A549 (cell line): ENCODE measurements around the gene PTGES3L. TPM values are rescaled to one million over a fixed set of nuclear protein-coding genes. Genes with fewer than 3 reads are reported as not detected.

ENCODE experiments used
- ATAC-seq, 2 experiments: fragments of 200-7000 bp in 1 of 2; fragments of >200 bp in 1 of 2; cut with Nextera tagmentation in 1 of 2; cut with Tn5 transposase in 1 of 2; 3 replicates each; pipeline versions ENCODE4 v1.8.0 to v1.9.1; 2018 to 2020; ENCODE audit warnings: mild to moderate bottlenecking in 1 of 2, moderate library complexity in 1 of 2
- CTCF ChIA-PET: fragments of 300-600 bp; sonication (Branson Sonifier 250); formaldehyde crosslinking; extraction: SDS; loops from one replicate; lab custom pipeline; 2021; ENCODE audit warnings: antibody characterized with exemption, inconsistent platforms; lab: Yijun Ruan, JAX
- POLR2A ChIA-PET: fragments of 350-600 bp; formaldehyde crosslinking; extraction: SDS; loops from one replicate; lab custom pipeline; 2021; ENCODE audit warnings: antibody characterized with exemption, inconsistent platforms; lab: Yijun Ruan, JAX
- DNase-seq, 2 experiments: peaks; one replicate each; pipeline versions ENCODE4 v3.0.0 to v3.0.0-alpha.2; 2011 to 2016; ENCODE audit warnings: low read depth in 1 of 2, low spot score in 1 of 2
- FAIRE-seq: peaks from 2 replicates; lab custom pipeline; 2011; peaks lifted over from hg19 to GRCh38; lab: Jason Lieb, UNC
- H3K27ac ChIP-seq, 2 experiments: fragments of >200 bp; sonication (Bioruptor Twin); formaldehyde crosslinking; 3 replicates each; pipeline ENCODE4 v1.5.1; 2016 to 2017
- H3K4me1 ChIP-seq: fragments of >200 bp; sonication (Bioruptor Twin); formaldehyde crosslinking; 3 replicates; pipeline ENCODE4 v1.6.1; 2016
- H3K4me2 ChIP-seq: fragments of >200 bp; sonication (Bioruptor Twin); formaldehyde crosslinking; 3 replicates; pipeline ENCODE4 v1.6.1; 2016
- H3K4me3 ChIP-seq: fragments of >200 bp; sonication (Bioruptor Twin); formaldehyde crosslinking; 3 replicates; pipeline ENCODE4 v1.5.1; 2016
- H3K9me3 ChIP-seq: fragments of >200 bp; sonication (Bioruptor Twin); formaldehyde crosslinking; 3 replicates; pipeline ENCODE4 v1.6.1; 2016
- ATOH8 ChIP-seq: fragments of 250-450 bp; sonication (Bioruptor Pico); IDR thresholded peaks from 2 replicates; pipeline ENCODE4 v1.5.0; 2020; ENCODE audit warnings: low read depth, mild to moderate bottlenecking, moderate library complexity
- E2F6 ChIP-seq: IDR thresholded peaks from 2 replicates; pipeline ENCODE4 v1.6.1; 2012; ENCODE audit warnings: low read depth, borderline replicate concordance
- EHF ChIP-seq: fragments of 250-450 bp; sonication (Bioruptor Pico); IDR thresholded peaks from 2 replicates; pipeline ENCODE4 v1.5.0; 2020; ENCODE audit warnings: mild to moderate bottlenecking
- EP300 ChIP-seq, 2 experiments: fragments of >200 bp; sonication (Bioruptor Twin); formaldehyde crosslinking; IDR thresholded peaks; 2 replicates in 1 of 2; 3 replicates in 1 of 2; pipeline ENCODE4 v1.6.1; 2016 to 2017
- ESRRA ChIP-seq: fragments of 150-350 bp; IDR thresholded peaks from 2 replicates; pipeline ENCODE4 v1.6.1; 2014; ENCODE audit warnings: mild to moderate bottlenecking, low read length, borderline replicate concordance
- FOXS1 ChIP-seq: fragments of 250-450 bp; sonication (Bioruptor Pico); IDR thresholded peaks from 2 replicates; pipeline ENCODE4 v1.5.0; 2020; ENCODE audit warnings: mild to moderate bottlenecking, moderate library complexity
- GATA3 ChIP-seq: IDR thresholded peaks from 2 replicates; pipeline ENCODE4 v1.6.1; 2012; ENCODE audit warnings: borderline replicate concordance
- HDAC2 ChIP-seq: fragments of 200-600 bp; sonication (generic); IDR thresholded peaks from 2 replicates; pipeline ENCODE4 v1.6.1; 2016
- HES2 ChIP-seq: fragments of >200 bp; sonication (Bioruptor Twin); formaldehyde crosslinking; IDR thresholded peaks from 2 replicates; pipeline ENCODE4 v1.6.1; 2016
- HEYL ChIP-seq: fragments of 250-450 bp; sonication (Bioruptor Pico); IDR thresholded peaks from 2 replicates; pipeline ENCODE4 v1.8.0; 2021; ENCODE audit warnings: mild to moderate bottlenecking, moderate library complexity
- HOXB13 ChIP-seq: fragments of 250-450 bp; sonication (Bioruptor Pico); IDR thresholded peaks from 2 replicates; pipeline ENCODE4 v1.5.0; 2020; ENCODE audit warnings: low read depth, mild to moderate bottlenecking, moderate library complexity
- MAFK ChIP-seq: fragments of 450-650 bp; IDR thresholded peaks from 2 replicates; pipeline ENCODE4 v1.6.1; 2014; ENCODE audit not compliant: partially characterized antibody
- MYC ChIP-seq: IDR thresholded peaks from 2 replicates; pipeline ENCODE4 v1.6.1; 2012; ENCODE audit warnings: mild to moderate bottlenecking, inconsistent platforms, low read length, improper control_type of control experiment, borderline replicate concordance
- PBX3 ChIP-seq: IDR thresholded peaks from 2 replicates; pipeline ENCODE4 v1.6.1; 2012
- RNF2 ChIP-seq: fragments of 200-600 bp; sonication (generic); IDR thresholded peaks from 2 replicates; pipeline ENCODE4 v1.6.1; 2016; ENCODE audit warnings: low read depth, mild to moderate bottlenecking, antibody characterized with exemption, moderate library complexity, borderline replicate concordance
- SMC3 ChIP-seq: fragments of >200 bp; sonication (Bioruptor Twin); formaldehyde crosslinking; IDR thresholded peaks from 3 replicates; pipeline ENCODE4 v1.6.1; 2018; ENCODE audit warnings: inconsistent platforms
- SREBF2 ChIP-seq: fragments of 450-650 bp; IDR thresholded peaks from 2 replicates; pipeline ENCODE4 v1.6.1; 2014; ENCODE audit warnings: mild to moderate bottlenecking, moderate library complexity
- ZSCAN20 ChIP-seq: fragments of 250-450 bp; sonication (Bioruptor Pico); IDR thresholded peaks from 2 replicates; pipeline ENCODE4 v1.8.0; 2022; ENCODE audit warnings: mild to moderate bottlenecking, moderate library complexity
- WGBS: methylation state at CpG from one replicate; pipeline ENCODE4 v1.1.6; 2017; ENCODE audit errors: missing lambda C conversion rate; 5-methylcytosine and 5-hydroxymethylcytosine counted together
- polyA plus RNA-seq, 4 experiments: library from polyadenylated mRNA; depleted of rRNA in 3 of 4; stranded (reverse); fragments of >200 nt; fragmentation: RNase III in 1 of 4; extraction: RNeasy Plus Mini Kit Qiagen cat#74134 plus additional on column Dnase treatment in 1 of 4; gene quantifications; 2 replicates in 3 of 4; 3 replicates in 1 of 4; pipeline ENCODE4 v1.2.3, GENCODE V29; 2011 to 2017
- TF ChIP-seq, protein P1 (sequence below): fragments of >200 bp; sonication (Bioruptor Twin); formaldehyde crosslinking; IDR thresholded peaks from 3 replicates; pipeline ENCODE4 v1.5.1; 2016

Gene PTGES3L
- polyA plus RNA-seq, 2 of the 4 experiments (the other 2 are of a cell fraction) = 1.8 to 3.5 TPM

- Histone ChIP-seq H3K4me1 (peaks cover 12% of the 10 kb centered on the region), H3K27ac (no peak overlapping the region), H3K4me2 (no peak overlapping the region), H3K9me3 (no peaks in the 10 kb centered on the region), H3K4me3 (no peak overlapping the region)
- no peak for FAIRE-seq
- DNase-seq = no peak
- ATAC-seq = no peak
- ChIA-PET CTCF (interaction anchor here (1.5 to 2.3 kb wide), 3 partner anchors 13 to 147 kb away, joined by 3 to 21 read pairs (median 4); partner anchors contain the start of gene NBR1), POLR2A (interaction anchor here (0.8 to 2.0 kb wide), 2 partner anchors 28 to 290 kb away, joined by 4 to 6 read pairs; partner anchors contain the start of gene RPL27)
- 88% methylated on average over 15 of the region's 16 CpGs for WGBS
- TF ChIP-seq HEYL (no peak), SREBF2 (no peak), HDAC2 (no peak), EP300 (IDR thresholded peaks at IDR 0.05) (no peak), RNF2 (no peak), FOXS1 (CRISPR knock-in tag) (no peak), GATA3 (no peak), MAFK (no peak), E2F6 (no peak), HES2 (no peak), HOXB13 (no peak), ATOH8 (CRISPR knock-in tag) (no peak)
- TF ChIP-seq, protein P1, sequence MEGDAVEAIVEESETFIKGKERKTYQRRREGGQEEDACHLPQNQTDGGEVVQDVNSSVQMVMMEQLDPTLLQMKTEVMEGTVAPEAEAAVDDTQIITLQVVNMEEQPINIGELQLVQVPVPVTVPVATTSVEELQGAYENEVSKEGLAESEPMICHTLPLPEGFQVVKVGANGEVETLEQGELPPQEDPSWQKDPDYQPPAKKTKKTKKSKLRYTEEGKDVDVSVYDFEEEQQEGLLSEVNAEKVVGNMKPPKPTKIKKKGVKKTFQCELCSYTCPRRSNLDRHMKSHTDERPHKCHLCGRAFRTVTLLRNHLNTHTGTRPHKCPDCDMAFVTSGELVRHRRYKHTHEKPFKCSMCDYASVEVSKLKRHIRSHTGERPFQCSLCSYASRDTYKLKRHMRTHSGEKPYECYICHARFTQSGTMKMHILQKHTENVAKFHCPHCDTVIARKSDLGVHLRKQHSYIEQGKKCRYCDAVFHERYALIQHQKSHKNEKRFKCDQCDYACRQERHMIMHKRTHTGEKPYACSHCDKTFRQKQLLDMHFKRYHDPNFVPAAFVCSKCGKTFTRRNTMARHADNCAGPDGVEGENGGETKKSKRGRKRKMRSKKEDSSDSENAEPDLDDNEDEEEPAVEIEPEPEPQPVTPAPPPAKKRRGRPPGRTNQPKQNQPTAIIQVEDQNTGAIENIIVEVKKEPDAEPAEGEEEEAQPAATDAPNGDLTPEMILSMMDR = no peak
These were observed 46.1 kb upstream of the PTGES3L start for GRCh38 chr17:43025766-43026537.

DNA sequence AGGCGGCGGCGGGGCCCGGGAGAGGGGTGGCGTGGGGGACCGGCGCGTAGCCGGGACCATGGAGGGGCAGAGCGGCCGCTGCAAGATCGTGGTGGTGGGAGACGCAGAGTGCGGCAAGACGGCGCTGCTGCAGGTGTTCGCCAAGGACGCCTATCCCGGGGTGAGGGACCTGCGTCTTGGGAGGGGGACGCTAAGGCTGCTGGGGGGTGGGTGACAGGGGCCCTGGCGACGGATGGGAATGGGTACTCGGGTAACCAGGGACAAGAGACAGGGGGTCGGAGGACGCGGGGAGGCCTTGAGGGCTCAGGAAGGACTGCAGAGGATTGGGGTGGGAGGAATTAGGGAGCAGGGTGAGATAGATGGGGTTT, 45.4 kb upstream of the PTGES3L start:
- peak overlapping the region; percentile 78 to 88; a peak in 5 of 6 replicates for H3K27ac ChIP-seq
- 79% methylated on average over 19 of the region's 27 CpGs for WGBS
- DNase-seq (no peak), ATAC-seq (no peak), FAIRE-seq (no peak)
- CTCF ChIA-PET = interaction anchor here (0.7 to 2.3 kb wide), 11 partner anchors 8 to 147 kb away, joined by 3 to 21 read pairs (median 10); partner anchors contain the start of genes NBR1 and RPL27
- POLR2A ChIA-PET = interaction anchor here (0.8 to 1.9 kb wide), 4 partner anchors 27 to 290 kb away, joined by 4 to 18 read pairs (median 10); partner anchors contain the start of genes BRCA1 and RPL27
- peak overlapping the region; percentile 53 for H3K4me3 ChIP-seq
- H3K4me1 ChIP-seq = peaks cover 19% of the 10 kb centered on the region
- TF ChIP-seq MYC = no peak
- TF ChIP-seq ATOH8 (CRISPR knock-in tag) = no peak
- TF ChIP-seq ZSCAN20 (CRISPR knock-in tag) = no peak
- TF ChIP-seq ESRRA = no peak
- TF ChIP-seq EHF = no peak
- no peak for TF ChIP-seq PBX3
- TF ChIP-seq MAFK = no peak
- no peak for TF ChIP-seq SMC3
- H3K9me3 ChIP-seq = no peaks in the 10 kb centered on the region
- peak overlapping the region; percentile 96 for H3K4me2 ChIP-seq
